Stimulated activated CD4-positive, alpha-beta T cell treated with anti-CD3 and anti-CD28 coated beads, Interleukin-2, amount 100 ng/mL, for 48 hours (primary cell): Measurements from ENCODE around the gene CELF1.

Experiments used
- DNase-seq, 2 donors: peaks; one replicate each; pipeline ENCODE4 v3.0.0-alpha.2; 2020

Gene CELF1

GRCh38 chr11:47442514-47442913 lies 110.4 kb downstream of the CELF1 start:
- DNase-seq, result no peak

GRCh38 chr11:47441421-47441820 lies 111.5 kb downstream of the CELF1 start:
- no peak for DNase-seq

GRCh38 chr11:47440054-47440476 lies 112.9 kb downstream of the CELF1 start:
- DNase-seq, result no peak

- no peak for DNase-seq
Observed at GRCh38 chr11:47438721-47439120, 114.2 kb downstream of the CELF1 start.

- DNase-seq, result no peak
Observed at GRCh38 chr11:47437746-47438418, 115.0 kb downstream of the CELF1 start.

GRCh38 chr11:47437218-47437745 lies 115.7 kb downstream of the CELF1 start:
- no peak for DNase-seq

- DNase-seq, result no peak
Observed at GRCh38 chr11:47436726-47437125, 116.2 kb downstream of the CELF1 start.

- no peak for DNase-seq
Observed at GRCh38 chr11:47435687-47436086, 117.2 kb downstream of the CELF1 start.

GRCh38 chr11:47434011-47434786 lies 118.7 kb downstream of the CELF1 start:
- DNase-seq, result no peak

GRCh38 chr11:47433157-47433556 lies 119.8 kb downstream of the CELF1 start:
- no peak for DNase-seq

- no peak for DNase-seq
Observed at GRCh38 chr11:47431356-47432083, 121.4 kb downstream of the CELF1 start.

GRCh38 chr11:47430524-47430923 lies 122.4 kb downstream of the CELF1 start:
- no peak for DNase-seq

- DNase-seq, result peak; percentile 99 to 100
Observed at GRCh38 chr11:47426062-47426956, 126.6 kb downstream of the CELF1 start, which contains the start of gene PSMC3. Gene PSMC3, minus strand, starts transcription at chr11:47426439. Its CDS starts 160 bp downstream, at chr11:47426279.

GRCh38 chr11:47425611-47426010 lies 127.3 kb downstream of the CELF1 start:
- no peak for DNase-seq

GRCh38 chr11:47418454-47419259 lies 134.3 kb downstream of the CELF1 start:
- no peak for DNase-seq

- DNase-seq, result no peak
Observed at GRCh38 chr11:47417712-47418111, 135.2 kb downstream of the CELF1 start.

GRCh38 chr11:47415949-47416472 lies 136.9 kb downstream of the CELF1 start:
- no peak for DNase-seq
